Stimulated activated CD4-positive, alpha-beta T cell treated with anti-CD3 and anti-CD28 coated beads, TNF-alpha, amount 100 ng/mL, for 24 hours (primary cell): ENCODE results near the gene OR10T2.
"Not testable (repeated sequence)": the region's sequence is repeated elsewhere in the genome, so short reads cannot be mapped to it uniquely, and the experiment has no call there.

Experiments
- DNase-seq, 3 experiments: peaks; one replicate each; pipeline ENCODE4 v3.0.0-alpha.2; 2020; ENCODE audit warnings: low read depth in 3 of 3

OR10T2 gene

DNA sequence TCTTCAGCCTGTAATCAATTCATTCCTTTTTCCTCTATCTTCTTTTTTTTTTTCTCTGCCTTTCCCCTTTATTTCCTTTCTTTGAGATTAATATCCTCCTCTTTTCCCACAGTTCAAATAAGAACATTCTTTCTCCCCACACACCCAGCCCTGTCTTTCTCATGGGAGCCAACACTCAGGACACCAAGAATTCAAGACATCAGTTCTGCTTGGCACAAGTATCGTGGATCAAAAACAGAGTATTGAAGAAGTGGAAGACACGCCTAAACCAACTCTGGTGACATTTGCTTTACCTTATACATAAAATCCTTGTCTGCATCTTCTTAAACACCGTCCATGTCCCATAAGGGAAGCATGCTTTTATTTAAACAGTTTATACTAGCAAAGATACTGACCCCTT lies 42.6 kb downstream of the OR10T2 start:
- DNase-seq = no peak

DNA sequence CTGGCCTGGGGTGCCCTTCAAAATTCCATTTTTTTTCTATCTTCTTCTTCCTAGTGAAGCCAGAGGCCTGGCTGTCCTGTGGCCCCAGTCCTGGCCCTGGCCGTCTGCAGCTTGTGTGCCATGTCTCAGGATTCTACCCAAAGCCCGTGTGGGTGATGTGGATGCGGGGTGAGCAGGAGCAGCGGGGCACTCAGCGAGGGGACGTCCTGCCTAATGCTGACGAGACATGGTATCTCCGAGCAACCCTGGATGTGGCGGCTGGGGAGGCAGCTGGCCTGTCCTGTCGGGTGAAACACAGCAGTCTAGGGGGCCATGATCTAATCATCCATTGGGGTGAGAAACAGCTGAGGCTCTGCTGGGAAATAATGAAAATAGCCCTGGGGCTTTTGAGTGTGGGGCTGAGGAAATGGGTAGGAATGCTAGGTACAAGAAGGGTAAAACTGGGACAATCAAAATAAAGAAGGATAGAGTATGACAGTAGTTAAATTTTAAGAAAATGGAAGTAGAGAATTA lies 43.4 kb downstream of the OR10T2 start:
- no peak for DNase-seq

- no peak for DNase-seq
Measured at GRCh38 chr1:158354255-158354654, 45.0 kb downstream of the OR10T2 start.

- no peak for DNase-seq
Measured at GRCh38 chr1:158353303-158354075, 45.8 kb downstream of the OR10T2 start, which contains the start of gene CD1E. CD1E (plus strand) TSS chr1:158353894; CDS start chr1:158353989, 95 bp downstream.

DNA sequence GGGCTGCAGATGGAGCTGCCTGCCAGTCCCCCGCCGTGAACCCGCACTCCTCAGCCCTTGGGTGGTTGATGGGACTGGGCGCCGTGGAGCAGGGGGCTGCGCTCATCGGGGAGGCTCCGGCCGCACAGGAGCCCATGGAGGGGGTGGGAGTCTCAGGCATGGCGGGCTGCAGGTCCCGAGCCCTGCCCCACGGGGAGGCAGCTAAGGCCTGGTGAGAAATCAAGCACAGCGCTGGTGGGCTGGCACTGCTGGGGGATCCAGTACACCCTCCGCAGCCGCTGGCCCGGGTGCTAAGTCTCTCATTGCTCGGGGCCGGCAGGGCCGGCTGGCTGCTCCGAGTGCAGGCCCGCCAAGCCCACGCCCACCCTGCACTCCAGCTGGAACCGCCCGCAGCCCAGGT lies 50.3 kb downstream of the OR10T2 start:
- not testable (repeated sequence) for DNase-seq
